GM12872 (cell line): ENCODE results near the gene AJM1.

Experiments
- CTCF ChIP-seq: IDR thresholded peaks from 3 replicates; pipeline ENCODE4 v1.5.1; 2011; ENCODE audit warnings: low read depth, mild to moderate bottlenecking, low read length, moderate library complexity; ENCODE audit not compliant: insufficient read depth

Gene AJM1

GRCh38 chr9:136856079-136856476, 13.8 kb downstream of the AJM1 start:
- no peak for TF ChIP-seq CTCF

- 0 out of 3 replicates have a peak, but pooled peaks have one; percentile 23 for TF ChIP-seq CTCF
Measured at GRCh38 chr9:136856541-136857141, 14.4 kb downstream of the AJM1 start.

GRCh38 chr9:136857166-136857565, 14.9 kb downstream of the AJM1 start:
- TF ChIP-seq CTCF, result no peak

- no peak for TF ChIP-seq CTCF
Measured at GRCh38 chr9:136857581-136858412, 15.5 kb downstream of the AJM1 start.

- TF ChIP-seq CTCF, result no peak
Measured at GRCh38 chr9:136858452-136858843, 16.2 kb downstream of the AJM1 start.

- no peak for TF ChIP-seq CTCF
Measured at GRCh38 chr9:136858844-136859757, 16.8 kb downstream of the AJM1 start.

GRCh38 chr9:136860529-136860928, 18.3 kb downstream of the AJM1 start:
- no peak for TF ChIP-seq CTCF
